HL-60/S4 (cell line): ENCODE measurements around the gene PPP3CA.

Experiments
- in situ Hi-C: fragments of 300-500 bp; cut with MboI; formaldehyde crosslinking; loops from 2 replicates; pipeline ENCODE4 v1.14.3; 2022; ENCODE audit warnings: low sequenced_read_pairs

Gene PPP3CA

GRCh38 chr4:101332424-101332823 is 14.9 kb downstream of the PPP3CA start:
- in situ Hi-C loops: no loop called here

DNA sequence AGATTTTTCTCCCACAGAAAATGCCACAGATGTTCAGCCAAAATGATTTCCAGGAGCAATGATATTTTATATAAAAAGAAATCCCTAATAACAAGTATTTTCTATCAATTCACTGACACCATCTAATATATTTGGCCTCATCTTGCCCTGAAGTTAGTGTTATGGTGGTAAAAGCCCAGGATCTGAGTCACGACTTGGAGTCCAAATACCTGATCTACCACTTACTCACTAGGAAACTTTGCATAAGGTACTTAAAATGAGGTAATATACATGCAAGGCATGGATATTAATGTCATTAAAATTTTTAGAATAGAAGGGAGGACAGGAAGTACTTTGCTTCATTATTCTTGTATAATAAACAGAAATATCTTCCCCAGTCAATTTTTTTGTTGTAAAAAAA is 16.3 kb downstream of the PPP3CA start:
- in situ Hi-C loops: no loop called here

- in situ Hi-C loops: no loop called here
Measured at GRCh38 chr4:101329592-101329991, 17.7 kb downstream of the PPP3CA start.

GRCh38 chr4:101328063-101328602 is 19.2 kb downstream of the PPP3CA start:
- in situ Hi-C loops: no loop called here

DNA sequence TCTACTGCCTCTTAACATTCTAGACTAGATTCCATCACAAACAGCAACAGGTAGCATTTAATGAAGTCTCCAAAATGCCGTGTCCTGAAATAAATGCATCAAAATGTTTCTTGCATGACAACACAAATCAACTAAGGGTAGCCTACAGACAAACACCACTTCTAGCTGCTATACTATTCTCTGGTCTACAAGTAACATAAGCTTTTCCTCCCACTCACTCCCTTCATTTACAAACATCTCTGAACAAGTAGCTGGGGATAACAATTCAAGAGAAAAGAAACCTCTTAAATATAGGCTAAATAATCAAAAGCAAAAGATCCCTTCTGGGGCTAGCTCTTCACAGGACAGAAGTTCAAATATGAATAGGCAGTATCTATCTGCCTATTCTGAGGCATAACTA is 20.8 kb downstream of the PPP3CA start:
- in situ Hi-C loops: no loop called here

- in situ Hi-C loops: no loop called here
Measured at GRCh38 chr4:101322743-101323142, 24.6 kb downstream of the PPP3CA start.

DNA sequence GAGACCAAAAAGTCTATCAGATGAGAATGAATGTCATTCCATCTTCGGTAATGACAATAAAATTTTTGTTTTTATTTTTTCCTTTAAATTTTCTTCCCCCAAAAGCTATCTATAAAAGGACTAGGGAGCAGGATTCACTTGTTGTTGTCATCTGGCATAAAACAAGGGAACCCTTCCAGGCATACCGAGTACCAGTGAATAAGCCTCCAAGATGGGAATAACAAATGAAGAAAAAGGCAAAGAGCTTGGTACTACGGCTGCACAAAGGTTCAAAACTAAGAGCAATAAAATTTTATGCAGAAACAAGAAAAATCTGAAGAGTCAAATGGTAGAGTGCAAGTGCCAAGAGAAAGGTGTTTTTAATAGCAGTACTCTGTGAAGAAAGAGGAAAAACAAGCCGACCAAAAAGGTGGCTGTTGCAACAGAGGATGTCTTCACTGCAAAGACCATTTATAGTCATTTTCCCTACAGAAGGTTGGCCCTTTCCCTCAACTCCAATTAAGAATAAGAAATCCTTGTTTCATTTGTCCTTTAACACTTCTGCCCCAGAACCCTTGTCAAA is 25.8 kb downstream of the PPP3CA start:
- in situ Hi-C loops: no loop called here

DNA sequence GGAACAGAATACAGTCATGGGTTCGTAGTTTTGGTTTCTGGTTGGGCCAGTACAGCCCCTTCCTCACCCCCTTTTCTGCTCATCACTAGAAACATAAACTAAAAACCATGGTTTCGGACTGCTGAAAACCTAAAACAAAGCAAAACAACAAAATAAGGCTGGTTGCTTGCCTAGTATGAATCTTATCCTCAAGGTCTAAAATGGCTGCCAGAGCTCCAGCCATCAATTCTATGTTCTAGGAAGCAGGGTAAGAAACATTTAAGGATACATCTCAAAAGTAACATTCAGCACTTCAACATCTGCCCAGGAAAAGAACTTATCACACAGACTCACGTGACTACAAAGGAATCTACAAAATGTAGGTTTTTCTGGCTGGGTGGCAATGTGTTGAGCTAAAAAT is 31.5 kb downstream of the PPP3CA start:
- in situ Hi-C loops: no loop called here

GRCh38 chr4:101315041-101315440 is 32.3 kb downstream of the PPP3CA start:
- in situ Hi-C loops: no loop called here

DNA sequence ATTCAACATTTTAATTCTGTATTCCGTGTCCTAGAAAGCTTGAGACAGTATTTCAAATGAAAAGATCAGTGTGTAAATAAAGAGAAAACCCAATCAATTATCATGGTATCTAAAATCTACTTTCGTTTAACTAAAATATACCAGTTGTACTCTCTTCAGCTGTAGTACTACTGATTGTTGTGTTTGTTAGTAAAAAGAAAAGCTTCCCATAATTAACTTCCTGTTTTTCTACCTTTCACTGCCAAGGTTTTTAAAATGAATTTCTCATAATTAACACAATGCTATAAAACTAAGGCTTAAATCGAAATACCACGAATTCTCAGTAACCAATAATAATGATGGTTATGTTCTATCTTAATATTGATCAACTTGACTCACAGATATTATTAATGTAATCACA is 37.4 kb downstream of the PPP3CA start:
- in situ Hi-C loops: no loop called here

DNA sequence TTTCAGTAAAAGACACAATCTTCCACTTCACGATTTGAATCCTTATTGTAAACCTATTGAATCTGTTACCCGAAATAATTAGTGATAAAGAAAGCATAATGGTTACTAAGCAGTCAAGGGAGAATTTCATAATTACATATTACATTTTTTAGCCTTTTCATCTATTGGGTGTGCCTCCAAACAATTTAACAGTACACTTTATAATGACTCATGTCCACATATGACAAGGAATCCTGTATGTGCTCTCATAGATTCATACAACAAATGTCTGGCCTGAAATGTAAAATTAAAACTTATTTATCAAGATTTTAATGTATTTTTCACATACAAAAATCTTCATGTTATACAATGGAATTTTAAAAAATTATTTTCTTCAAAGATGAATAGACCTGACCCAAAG is 39.4 kb downstream of the PPP3CA start:
- in situ Hi-C loops: no loop called here

- in situ Hi-C loops: no loop called here
Measured at GRCh38 chr4:101306764-101307615, 40.3 kb downstream of the PPP3CA start.

GRCh38 chr4:101306225-101306624 is 41.1 kb downstream of the PPP3CA start:
- in situ Hi-C loops: no loop called here

GRCh38 chr4:101304916-101305315 is 42.4 kb downstream of the PPP3CA start:
- in situ Hi-C loops: no loop called here

DNA sequence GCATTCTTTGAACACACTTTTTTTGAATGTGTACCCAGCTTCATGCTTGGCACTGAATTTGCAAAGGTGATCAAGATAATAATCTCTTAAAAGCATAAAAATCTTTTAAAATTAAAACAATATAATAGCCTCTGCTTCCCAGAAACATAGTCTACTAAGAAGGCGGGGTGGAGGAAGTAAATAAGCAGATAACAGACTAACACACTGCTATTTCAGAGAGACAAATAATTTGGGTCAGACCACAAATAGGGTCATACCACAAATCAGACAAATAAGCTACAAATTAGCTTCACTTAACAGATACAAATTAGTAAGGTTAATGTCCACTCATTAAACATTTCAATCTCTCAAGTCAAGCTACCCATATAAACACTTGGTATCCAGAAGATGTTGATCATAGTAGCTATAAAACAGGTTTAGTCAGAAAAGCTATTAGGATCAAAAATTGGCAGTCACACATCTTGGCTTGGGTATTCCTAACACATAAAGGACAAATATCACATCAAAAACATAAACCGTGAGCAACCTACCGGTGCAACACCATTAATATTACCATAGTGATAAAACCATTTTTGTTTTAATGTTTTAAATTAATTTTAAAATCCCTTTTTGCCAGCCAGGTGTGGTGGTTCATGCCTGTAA is 47.3 kb downstream of the PPP3CA start:
- in situ Hi-C loops: no loop called here

- in situ Hi-C loops: no loop called here
Measured at GRCh38 chr4:101299021-101299420, 48.3 kb downstream of the PPP3CA start.

DNA sequence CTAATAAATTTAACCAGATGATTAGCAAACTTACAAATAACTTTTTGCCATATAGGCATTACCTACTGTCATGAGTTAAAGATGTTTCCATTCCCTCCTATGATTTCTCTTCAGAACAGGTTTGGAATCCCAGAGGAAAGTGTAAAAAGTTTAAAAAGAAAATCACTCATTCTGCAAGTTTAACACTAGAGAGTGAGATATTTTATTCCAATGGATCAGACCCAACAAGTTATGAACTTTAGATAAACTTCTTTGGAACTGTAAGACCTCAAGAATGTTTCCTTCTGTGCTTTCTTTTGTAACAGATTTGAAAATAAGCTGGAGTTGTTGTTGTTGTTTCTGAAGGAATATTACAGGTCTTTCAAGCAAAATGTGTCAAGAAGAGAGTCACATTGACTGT is 51.6 kb downstream of the PPP3CA start:
- in situ Hi-C loops: no loop called here

- in situ Hi-C loops: no loop called here
Measured at GRCh38 chr4:101294597-101294996, 52.7 kb downstream of the PPP3CA start.

DNA sequence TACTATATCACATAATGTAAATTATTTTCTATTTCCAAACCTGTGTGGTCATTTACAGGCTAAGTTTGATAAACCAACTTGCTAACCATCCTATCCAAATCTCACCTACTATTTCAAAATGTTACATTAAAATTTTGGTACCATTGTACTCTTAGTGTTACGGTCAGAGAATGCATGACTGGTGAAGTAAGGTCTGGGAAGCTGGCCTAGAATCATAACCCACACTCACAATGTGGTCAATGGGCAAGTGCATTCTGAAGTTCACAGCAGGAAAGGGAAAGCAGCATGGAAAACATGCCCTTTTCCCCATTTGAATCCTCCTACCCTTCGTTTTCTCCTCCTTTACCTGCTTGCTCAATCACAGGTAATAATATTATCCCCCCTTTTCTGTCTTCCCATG is 54.4 kb downstream of the PPP3CA start:
- in situ Hi-C loops: no loop called here

- in situ Hi-C loops: no loop called here
Measured at GRCh38 chr4:101292214-101292613, 55.1 kb downstream of the PPP3CA start.

DNA sequence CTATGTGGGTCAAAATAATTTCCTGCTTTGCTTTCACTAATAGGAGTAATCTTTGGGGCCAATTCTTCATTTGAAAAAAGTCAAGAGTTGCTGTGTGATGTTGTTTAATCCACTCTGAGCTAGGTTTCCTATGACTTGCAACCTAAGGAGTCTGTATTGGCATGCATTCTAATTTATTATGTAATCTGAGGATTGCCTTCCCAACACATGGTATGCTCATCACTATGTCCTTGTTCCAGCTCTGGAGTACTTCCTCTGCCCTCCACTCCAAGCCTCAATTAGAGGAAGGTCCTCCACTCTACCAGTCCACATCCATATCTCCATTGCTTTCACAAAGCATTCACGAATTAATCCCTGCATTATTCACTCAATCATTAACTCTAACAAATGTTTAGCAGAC is 56.1 kb downstream of the PPP3CA start:
- in situ Hi-C loops: no loop called here

DNA sequence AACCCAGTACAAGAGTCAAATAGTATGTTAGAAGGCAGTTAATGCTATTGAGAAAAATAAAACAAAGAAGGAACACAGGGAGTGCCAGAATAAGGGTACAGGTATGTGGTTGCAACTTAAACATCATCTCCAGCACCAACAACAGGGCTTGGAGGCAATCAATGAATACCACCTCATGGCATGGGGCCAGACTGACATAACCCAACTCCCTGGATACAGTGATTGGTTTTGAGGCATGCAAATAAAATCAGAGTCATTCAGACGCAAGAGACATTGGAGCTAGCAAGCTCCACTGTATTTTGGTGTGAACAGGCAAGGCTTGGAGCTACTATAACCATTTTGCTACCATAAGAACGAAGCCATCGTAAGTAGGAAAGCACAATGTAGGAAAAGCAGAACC is 56.7 kb downstream of the PPP3CA start:
- in situ Hi-C loops: no loop called here
